ENCODE results near the gene TNRC6C.
A peak's percentile ranks its signal among the peaks of the same experiment; 100 is the strongest.

Gene TNRC6C

GRCh38 chr17:78016852-78017251 is 58.3 kb downstream of the TNRC6C start:
- DNase-seq (ENCODE audit: low spot score), result no peak

- DNase-seq (ENCODE audit: low spot score), result peak; percentile 72
Measured at GRCh38 chr17:78019367-78019975, 61.0 kb downstream of the TNRC6C start.

DNA sequence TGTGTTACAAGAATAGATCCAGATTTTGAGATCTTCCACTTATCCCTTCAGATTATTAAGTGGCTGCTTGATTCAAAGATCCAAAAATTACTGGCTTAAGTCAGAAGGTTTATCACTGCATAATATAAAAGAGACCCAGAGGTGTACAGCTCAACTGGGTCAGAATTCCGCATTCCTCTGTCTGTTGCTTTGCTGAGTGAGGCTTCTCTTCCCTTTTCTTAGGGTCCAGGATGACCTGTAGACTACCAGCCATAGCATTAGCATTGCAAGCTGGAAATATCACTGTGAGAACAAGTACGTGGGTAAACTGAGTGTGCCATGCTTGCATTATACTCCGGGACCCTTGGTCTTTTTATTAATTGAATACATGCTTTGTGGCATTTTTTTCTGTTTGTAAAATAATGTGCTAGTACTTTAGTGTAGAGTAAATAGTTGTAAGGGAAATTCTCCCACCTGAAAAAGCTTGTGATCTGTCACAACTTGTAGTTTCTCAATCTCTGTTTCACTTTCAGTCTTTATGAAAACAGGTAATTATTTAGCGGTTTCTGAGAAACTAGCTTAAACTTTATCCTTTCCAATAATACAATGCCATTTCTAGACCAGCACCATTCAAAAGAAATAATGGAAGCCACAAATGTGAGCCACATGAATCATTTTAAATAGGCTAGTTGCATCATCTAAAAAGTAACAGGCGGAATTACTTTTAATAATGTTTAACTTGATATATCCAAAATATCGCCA is 61.6 kb downstream of the TNRC6C start:
- DNase-seq (ENCODE audit: low spot score), result no peak

DNA sequence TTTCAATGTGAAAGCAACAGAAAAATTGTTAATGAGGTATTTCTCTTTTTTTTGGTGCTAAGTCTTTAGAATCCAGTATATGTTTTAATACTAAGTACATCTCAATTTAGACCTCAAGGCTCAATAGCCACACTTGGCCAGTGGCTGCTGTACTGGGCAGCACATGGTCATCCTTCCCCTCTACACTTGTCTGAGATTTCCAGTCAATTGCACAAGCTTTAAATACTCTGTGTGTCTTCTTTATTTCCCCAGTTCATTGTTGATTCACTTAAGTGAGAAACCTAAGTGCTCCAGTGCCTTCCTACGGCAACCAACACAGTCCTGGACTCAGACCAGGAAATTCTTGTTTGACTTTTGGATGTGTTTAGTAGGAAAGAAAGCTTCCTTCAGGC is 62.2 kb downstream of the TNRC6C start:
- no peak for DNase-seq (ENCODE audit: low spot score)

DNA sequence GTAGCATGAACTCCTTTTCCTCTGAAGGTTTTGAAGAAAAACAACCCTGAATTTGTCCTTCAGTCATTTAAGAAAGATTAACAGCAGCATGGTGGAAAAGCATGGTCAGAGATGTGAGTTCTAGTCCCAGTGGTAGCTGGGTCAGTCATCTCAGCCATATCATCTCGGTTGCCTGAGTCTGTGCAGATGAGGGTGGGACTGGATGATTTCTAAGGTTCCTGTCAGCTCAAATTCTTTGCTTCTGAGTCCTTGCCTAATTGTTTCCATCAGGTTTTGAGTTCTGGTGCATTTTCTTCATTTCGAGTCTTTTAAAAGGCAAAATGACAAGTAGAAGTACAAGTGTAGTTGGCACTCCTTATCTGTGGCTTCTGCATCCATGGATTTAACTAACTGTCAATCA is 63.9 kb downstream of the TNRC6C start:
- no peak for DNase-seq (ENCODE audit: low spot score)

DNA sequence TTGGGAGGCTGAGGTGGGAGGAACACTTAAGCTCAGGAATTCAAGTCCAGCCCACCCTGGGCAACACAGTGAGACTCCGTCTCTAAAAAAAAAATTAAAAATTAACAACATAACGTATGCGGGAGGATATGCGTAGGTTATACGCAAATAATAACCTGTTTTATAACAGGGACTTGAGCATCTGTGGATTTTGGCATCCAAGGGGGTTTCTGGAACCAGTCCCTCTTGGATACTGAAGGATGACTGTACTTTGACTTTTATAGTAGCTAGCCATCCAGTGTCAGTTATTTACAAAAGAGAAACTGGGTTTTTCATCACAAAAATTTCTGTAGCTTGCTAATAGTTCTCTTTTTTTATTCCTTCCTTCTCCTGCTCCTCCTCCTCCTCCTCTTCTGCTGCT is 64.5 kb downstream of the TNRC6C start:
- DNase-seq (ENCODE audit: low spot score), result no peak

DNA sequence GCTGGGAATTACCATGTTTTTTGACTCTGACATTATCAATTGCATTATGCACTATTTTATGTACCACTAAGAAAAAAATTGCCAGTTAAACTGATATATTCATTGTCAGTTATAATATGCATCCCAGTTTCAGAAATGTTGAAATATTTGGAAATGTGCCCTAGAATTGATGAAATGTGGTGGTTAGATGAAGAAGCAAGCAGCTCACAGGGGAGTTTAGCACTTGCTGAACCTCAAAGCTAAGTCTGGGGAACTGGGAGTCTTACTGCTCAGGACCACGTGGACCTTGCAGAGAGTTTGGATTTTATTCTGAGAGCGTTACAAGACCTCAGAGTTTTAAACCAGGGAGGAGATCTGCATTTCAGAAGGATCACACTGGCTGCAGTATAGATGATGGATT is 67.9 kb downstream of the TNRC6C start:
- no peak for DNase-seq (ENCODE audit: low spot score)

GRCh38 chr17:78027121-78027520 is 68.6 kb downstream of the TNRC6C start:
- no peak for DNase-seq (ENCODE audit: low spot score)

DNA sequence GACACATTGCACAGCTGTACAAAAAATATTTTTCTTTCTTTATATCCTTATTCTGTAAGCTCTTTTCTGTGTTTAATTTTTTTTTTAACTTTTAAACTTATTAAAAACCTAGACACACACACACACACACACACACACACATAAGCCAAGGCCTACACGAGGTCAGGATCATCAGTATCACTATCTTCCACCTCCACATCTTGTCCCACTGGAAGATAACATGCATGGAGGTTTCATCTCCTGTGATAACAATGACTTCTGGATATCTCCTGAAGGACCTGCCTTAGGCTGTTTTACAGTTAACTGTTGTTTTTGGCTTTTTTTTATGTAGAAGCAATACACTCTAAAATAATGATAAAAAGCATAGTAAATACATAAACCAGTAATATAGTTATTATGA is 71.2 kb downstream of the TNRC6C start:
- DNase-seq (ENCODE audit: low spot score), result no peak

- DNase-seq (ENCODE audit: low spot score), result no peak
Measured at GRCh38 chr17:78031435-78031834, 72.9 kb downstream of the TNRC6C start.

DNA sequence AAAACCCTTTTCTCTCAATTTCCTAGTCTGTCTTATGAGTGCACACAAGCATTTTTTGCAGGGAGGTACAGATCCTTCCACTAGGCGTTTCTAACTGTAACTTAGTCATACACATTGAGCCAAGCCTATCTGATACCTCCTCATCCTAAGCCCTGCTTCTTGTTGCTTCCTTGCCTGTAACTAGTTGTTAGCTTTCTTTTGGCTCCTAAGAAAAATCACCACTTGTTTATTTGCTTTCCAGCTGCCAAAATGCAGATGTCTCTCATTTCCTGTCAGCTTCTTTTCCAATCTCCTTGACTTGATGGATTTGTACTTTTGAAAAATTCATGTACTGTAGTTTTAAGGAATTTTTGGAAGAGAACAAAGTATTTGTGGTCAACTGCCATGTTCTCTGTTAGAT is 73.7 kb downstream of the TNRC6C start:
- DNase-seq (ENCODE audit: low spot score), result no peak

DNA sequence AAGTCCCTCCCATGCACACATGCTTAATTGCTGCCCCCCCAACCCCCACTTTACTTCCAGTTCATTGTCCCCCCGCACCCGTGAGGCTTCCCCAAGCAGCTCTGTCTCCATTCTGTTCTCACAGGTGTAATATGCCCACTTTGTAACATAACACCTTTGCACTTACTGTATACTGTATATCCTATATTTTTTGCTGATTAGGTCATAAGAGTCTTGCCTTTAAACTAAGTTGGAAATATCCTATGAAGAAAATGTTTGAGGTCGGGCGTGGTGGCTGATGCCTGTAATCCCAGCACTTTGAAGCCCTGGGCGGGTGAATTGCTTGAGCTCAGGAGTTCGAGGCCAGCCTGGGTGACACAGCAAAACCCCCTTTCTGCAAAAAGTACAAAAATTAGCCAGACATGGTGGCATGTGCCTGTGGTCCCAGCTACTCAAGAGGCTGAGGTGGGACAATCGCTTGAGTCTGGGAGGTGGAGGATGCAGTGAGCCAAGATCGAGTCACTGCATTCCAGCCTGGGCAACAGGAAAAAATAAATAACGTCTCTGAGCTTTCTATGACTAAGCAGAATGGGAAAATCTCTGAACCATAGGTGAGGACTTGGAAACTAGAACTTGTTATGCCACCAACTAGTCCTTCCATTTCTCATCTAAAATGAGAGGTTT is 76.1 kb downstream of the TNRC6C start:
- DNase-seq (ENCODE audit: low spot score), result no peak

DNA sequence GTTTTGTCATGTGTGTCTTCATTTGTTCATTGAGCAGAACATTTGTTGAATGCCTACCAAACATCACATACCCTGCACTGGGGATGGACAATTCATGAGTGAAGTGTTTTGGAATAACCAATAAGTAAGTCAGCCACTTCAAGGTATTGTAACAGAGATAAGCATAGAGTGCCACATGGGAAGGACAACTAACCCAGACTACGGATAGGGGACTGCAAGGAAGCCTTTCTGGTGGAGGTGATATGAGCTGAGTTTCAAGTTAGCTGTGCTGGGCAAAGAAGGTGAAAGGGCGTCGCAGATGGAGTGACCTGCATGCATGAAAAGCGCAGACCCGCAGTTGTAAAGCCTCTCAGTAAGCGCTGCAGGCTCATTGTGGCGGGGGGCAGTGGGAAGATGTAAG is 78.8 kb downstream of the TNRC6C start:
- no peak for DNase-seq (ENCODE audit: low spot score)

GRCh38 chr17:78038748-78039288 is 80.3 kb downstream of the TNRC6C start:
- no peak for DNase-seq (ENCODE audit: low spot score)

- peak; percentile 51 for DNase-seq (ENCODE audit: low spot score)
Measured at GRCh38 chr17:78039581-78039980, 81.1 kb downstream of the TNRC6C start.

GRCh38 chr17:78040440-78041385 is 82.2 kb downstream of the TNRC6C start:
- peak; percentile 88 for DNase-seq (ENCODE audit: low spot score)

- DNase-seq (ENCODE audit: low spot score), result no peak
Measured at GRCh38 chr17:78041386-78042179, 83.1 kb downstream of the TNRC6C start.

GRCh38 chr17:78042542-78042941 is 84.0 kb downstream of the TNRC6C start:
- no peak for DNase-seq (ENCODE audit: low spot score)

DNA sequence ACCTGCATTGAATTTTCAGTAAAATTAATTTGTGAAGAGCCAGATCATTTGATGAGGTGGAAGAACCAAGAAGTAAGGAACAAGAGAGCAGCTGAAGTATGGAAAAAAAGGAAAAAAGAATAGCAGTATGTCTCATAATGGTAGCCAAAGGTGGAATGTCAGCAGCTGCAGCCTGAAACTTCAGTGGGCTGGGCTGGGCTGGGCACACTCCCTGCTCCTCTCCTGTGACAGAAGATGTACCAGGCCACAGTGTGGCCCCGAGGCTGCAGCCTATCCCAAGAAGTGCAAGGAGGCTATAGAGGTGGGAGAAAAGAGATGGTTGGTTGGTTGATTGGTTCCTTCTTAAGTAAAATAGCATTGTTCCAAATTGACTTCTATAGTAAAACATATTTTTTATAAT is 84.5 kb downstream of the TNRC6C start:
- no peak for DNase-seq (ENCODE audit: low spot score)

GRCh38 chr17:78044280-78044835 is 85.9 kb downstream of the TNRC6C start:
- DNase-seq (ENCODE audit: low spot score), result peak; percentile 39

DNA sequence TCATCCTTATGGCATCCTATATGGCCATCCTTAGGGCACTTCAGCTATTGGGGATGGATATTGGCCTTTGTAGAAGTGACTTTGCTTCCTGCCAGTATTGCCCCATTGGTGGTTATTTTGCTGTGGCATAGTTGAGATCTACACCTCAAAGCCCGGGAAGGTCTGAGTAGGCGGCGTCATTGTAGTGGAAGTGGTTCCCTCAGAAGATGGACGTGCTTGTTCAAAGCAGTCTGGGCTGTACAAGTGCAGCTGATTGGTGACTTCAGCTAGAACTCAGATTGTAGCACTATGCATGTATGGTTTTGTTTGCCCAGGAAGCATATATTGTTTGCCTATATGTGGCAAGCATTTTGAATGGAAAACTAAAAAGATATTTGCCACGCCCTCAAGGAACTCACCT is 86.8 kb downstream of the TNRC6C start:
- DNase-seq (ENCODE audit: low spot score), result no peak
